Measurements from ENCODE around the gene MPZ. TPM values are rescaled to one million over a fixed set of nuclear protein-coding genes. Genes with fewer than 3 reads are reported as not detected.

Gene MPZ
- 16.4 TPM for total RNA-seq (ENCODE audit: unreplicated experiment)
- long read RNA-seq, result 0 reads

DNA sequence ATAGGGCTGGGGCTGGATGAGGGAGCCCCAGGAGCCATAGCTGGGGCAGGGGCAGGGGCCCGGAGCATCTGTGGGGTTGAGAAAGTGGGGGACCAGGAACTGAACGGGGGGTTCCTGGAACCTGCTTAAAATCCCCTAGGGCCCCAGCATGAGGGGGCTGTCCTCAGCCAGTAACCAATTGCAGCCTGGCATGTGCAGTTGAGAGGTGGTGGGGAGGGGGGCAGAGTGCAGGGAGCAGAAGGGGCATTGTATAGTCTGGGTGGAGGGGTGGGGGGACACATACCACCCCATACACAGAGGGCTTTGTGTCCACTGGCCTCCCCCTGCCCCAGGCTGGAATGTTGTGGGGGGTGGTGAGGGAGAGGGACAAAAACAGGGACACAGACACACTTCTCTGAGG is at the start of gene MPZ:
MPZ (minus strand) TSS at position 101 of the 400 bp plus-strand sequence; CDS start at position 38, 63 bp downstream.
- H3K27ac Mint-ChIP-seq (ENCODE audit: unreplicated experiment), result no peak within 1 kb of the TSS
- no peak for DNase-seq
- H3K9me3 Mint-ChIP-seq (ENCODE audit: unreplicated experiment), result peaks cover 10% of the 10 kb centered on the region
- peak within 1 kb of the TSS; percentile 41 for H3K4me3 Mint-ChIP-seq (ENCODE audit: unreplicated experiment)
- peaks cover 33% of the 10 kb centered on the region for H3K4me1 Mint-ChIP-seq (ENCODE audit: low read depth, unreplicated experiment)
- TF ChIP-seq, protein P1, sequence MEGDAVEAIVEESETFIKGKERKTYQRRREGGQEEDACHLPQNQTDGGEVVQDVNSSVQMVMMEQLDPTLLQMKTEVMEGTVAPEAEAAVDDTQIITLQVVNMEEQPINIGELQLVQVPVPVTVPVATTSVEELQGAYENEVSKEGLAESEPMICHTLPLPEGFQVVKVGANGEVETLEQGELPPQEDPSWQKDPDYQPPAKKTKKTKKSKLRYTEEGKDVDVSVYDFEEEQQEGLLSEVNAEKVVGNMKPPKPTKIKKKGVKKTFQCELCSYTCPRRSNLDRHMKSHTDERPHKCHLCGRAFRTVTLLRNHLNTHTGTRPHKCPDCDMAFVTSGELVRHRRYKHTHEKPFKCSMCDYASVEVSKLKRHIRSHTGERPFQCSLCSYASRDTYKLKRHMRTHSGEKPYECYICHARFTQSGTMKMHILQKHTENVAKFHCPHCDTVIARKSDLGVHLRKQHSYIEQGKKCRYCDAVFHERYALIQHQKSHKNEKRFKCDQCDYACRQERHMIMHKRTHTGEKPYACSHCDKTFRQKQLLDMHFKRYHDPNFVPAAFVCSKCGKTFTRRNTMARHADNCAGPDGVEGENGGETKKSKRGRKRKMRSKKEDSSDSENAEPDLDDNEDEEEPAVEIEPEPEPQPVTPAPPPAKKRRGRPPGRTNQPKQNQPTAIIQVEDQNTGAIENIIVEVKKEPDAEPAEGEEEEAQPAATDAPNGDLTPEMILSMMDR (IDR thresholded peaks at IDR 0.05; ENCODE audit: partially characterized antibody, unreplicated experiment), result no peak
- peaks cover 4% of the 10 kb centered on the region for H3K27me3 Mint-ChIP-seq (ENCODE audit: unreplicated experiment)
- no peaks in the 10 kb centered on the region for H3K36me3 Mint-ChIP-seq (ENCODE audit: unreplicated experiment)

GRCh38 chr1:161359291-161359690 is 49.5 kb upstream of the MPZ start:
- Mint-ChIP-seq H3K4me1 (ENCODE audit: low read depth, unreplicated experiment) (no peaks in the 10 kb centered on the region), H3K9me3 (ENCODE audit: unreplicated experiment) (no peaks in the 10 kb centered on the region), H3K4me3 (ENCODE audit: unreplicated experiment) (no peak overlapping the region), H3K36me3 (ENCODE audit: unreplicated experiment) (no peaks in the 10 kb centered on the region), H3K27me3 (ENCODE audit: unreplicated experiment) (no peaks in the 10 kb centered on the region), H3K27ac (ENCODE audit: unreplicated experiment) (no peak overlapping the region)
- TF ChIP-seq, protein P1 (IDR thresholded peaks at IDR 0.05; ENCODE audit: partially characterized antibody, unreplicated experiment), result no peak
- DNase-seq, result no peak

- H3K4me3 Mint-ChIP-seq (ENCODE audit: unreplicated experiment), result no peak overlapping the region
- TF ChIP-seq, protein P1 (IDR thresholded peaks at IDR 0.05; ENCODE audit: partially characterized antibody, unreplicated experiment), result no peak
- H3K9me3 Mint-ChIP-seq (ENCODE audit: unreplicated experiment), result no peaks in the 10 kb centered on the region
- H3K36me3 Mint-ChIP-seq (ENCODE audit: unreplicated experiment), result no peaks in the 10 kb centered on the region
- DNase-seq, result no peak
- H3K27ac Mint-ChIP-seq (ENCODE audit: unreplicated experiment), result no peak overlapping the region
- H3K4me1 Mint-ChIP-seq (ENCODE audit: low read depth, unreplicated experiment), result no peaks in the 10 kb centered on the region
- no peaks in the 10 kb centered on the region for H3K27me3 Mint-ChIP-seq (ENCODE audit: unreplicated experiment)
These were observed 47.3 kb upstream of the MPZ start for GRCh38 chr1:161357073-161357472.

DNA sequence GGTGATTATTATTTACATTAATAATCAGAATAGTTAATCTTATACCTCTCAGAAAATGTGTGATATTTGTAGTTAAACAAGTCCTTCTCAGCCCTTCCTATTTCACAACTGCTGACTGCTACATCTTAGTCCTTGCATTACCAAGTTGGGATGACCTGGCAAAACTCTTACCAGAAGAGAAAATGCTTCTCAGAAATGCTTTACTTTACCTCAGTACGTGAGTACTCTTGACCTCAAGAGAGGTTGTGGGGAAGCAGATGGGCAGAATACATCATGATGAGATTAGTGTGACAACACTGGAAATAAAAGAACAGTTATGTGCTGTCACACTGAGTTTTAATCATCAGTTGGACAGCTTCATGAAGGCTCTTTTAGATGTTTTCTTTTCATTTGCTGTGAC is 41.7 kb upstream of the MPZ start:
- Mint-ChIP-seq H3K27me3 (ENCODE audit: unreplicated experiment) (no peaks in the 10 kb centered on the region), H3K4me1 (ENCODE audit: low read depth, unreplicated experiment) (no peaks in the 10 kb centered on the region), H3K27ac (ENCODE audit: unreplicated experiment) (no peak overlapping the region), H3K4me3 (ENCODE audit: unreplicated experiment) (no peak overlapping the region), H3K9me3 (ENCODE audit: unreplicated experiment) (peaks cover 3% of the 10 kb centered on the region), H3K36me3 (ENCODE audit: unreplicated experiment) (no peaks in the 10 kb centered on the region)
- DNase-seq, result no peak
- TF ChIP-seq, protein P1 (IDR thresholded peaks at IDR 0.05; ENCODE audit: partially characterized antibody, unreplicated experiment), result no peak

- Mint-ChIP-seq H3K27ac (ENCODE audit: unreplicated experiment) (no peak overlapping the region), H3K36me3 (ENCODE audit: unreplicated experiment) (no peaks in the 10 kb centered on the region), H3K4me1 (ENCODE audit: low read depth, unreplicated experiment) (no peaks in the 10 kb centered on the region), H3K4me3 (ENCODE audit: unreplicated experiment) (no peak overlapping the region), H3K27me3 (ENCODE audit: unreplicated experiment) (no peaks in the 10 kb centered on the region), H3K9me3 (ENCODE audit: unreplicated experiment) (peaks cover 3% of the 10 kb centered on the region)
- TF ChIP-seq, protein P1 (IDR thresholded peaks at IDR 0.05; ENCODE audit: partially characterized antibody, unreplicated experiment), result no peak
- DNase-seq, result no peak
These were observed 40.9 kb upstream of the MPZ start for GRCh38 chr1:161350671-161351070.
